Embryonic facial prominence (tissue), 1 donor: Measurements from ENCODE around the gene VGF.

Experiments used
- DNase-seq: peaks from one replicate; pipeline ENCODE4 v3.0.0-alpha.2; 2016; ENCODE audit errors: extremely low spot score

VGF gene

DNA sequence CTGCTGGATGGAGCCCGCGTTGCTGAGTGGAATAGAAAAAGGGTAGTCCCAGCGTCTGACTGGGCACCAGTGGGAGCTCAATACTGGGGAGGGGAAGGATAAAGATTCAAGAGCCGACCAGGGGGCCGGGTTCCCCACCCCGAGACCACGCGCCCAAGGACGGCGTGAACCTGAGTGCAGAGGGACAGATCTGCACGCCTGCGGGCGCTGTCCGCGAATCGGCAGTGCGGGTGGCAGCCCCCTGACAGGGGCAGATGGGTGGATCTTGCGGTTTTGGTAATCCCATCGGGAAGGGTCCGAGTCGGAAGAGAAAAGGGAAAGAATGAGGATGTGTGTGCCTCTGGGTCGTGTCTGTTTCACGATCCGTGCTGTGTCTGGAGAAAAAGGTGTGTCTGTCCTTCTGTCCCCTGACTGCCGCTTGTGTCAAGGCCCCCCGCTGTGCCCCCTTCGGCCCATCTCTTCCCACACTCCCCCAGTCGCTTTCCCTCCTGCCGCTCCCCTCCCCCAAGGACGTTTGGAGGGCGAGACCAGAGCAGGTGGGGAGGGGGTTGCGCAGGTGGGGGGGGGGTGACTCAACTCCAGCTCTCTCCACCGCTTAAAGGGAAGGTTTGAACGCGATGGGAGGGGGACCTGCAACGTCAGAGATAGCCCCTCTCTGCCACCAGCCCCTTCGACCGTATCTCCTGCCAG lies 734 bp upstream of the VGF start:
- no peak for DNase-seq

DNA sequence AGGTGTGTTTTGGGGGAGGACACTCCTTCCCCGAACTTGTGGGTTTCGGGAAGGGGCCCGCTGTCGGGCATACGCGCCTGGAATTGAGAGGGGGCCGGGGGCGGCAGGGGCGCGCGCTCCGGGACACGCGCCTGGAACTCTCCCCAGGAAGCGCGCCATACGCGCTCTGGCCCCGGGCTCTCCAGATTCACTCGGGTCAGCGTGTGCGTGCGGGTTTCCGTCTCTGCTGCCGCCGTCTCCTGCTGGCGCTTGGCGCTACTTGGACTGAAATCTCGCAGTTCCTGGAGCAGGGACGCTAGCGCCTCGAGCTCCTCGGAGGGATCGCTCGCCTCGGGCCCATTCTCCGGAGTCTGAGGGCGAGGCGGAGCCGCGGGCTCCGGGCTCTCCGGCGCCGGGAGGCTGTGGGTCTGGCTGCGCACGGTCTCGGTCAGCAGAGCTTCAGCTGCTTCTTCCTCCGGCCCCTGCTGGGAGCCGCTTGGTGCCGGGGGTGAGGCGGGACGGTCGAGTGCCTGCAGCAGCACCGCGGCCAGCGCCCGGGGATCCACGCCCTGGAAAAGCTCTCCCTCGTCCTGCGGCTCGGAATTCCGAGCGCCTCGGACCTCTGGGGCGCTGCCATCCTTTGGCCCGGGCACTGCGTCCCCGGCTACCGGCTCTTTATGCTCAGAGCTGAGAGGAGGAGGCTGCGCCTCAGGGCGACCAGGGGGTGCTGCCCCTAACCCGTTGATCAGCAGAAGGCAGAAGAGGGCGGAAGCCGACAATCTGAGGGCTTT lies 1.1 kb downstream of the VGF start:
- no peak for DNase-seq

GRCh38 chr7:101163279-101164070 lies 1.9 kb downstream of the VGF start:
- no peak for DNase-seq

GRCh38 chr7:101162551-101163278 lies 2.7 kb downstream of the VGF start:
- DNase-seq = no peak

DNA sequence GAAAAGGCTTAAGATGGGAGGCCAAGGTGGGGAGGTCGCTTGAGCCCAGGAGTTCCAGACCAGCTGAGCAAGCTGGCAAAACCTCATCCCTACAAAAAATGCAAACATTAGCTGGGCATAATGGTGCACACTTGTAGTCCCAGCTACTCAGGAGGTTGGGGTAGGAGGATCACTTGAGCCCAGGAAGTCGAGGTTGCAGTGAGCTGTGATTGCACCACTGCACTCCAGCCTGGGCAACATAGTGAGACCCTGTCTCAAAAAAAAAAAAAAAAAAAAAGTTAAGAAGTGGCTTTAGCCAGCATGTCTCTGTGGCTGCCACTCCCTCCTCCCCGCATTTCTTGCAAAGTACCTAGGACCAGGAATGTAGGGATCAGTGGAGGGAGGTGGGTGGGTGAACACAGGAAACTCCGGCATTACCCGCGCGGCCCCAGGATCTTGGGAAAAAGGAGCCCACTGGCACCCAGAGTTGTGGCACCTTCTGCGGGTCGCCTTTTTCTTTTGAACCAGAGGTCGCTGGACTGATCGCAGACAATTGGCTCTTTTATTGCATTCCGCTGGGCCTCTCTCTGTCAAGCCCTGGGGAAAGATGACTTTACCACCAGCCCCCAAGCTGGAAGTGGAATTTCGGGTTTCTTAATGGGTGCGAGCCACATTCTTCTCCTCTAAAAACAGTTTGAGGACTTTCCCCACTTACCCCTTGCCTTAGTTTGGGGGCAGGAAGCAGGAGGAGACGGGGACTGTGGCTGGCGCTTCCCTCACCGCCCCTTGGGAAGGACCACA lies 3.5 kb downstream of the VGF start:
- DNase-seq = no peak

GRCh38 chr7:101160910-101161309 lies 4.5 kb downstream of the VGF start:
- DNase-seq = no peak

- DNase-seq = no peak
Observed at GRCh38 chr7:101159696-101160674, 5.4 kb downstream of the VGF start.

DNA sequence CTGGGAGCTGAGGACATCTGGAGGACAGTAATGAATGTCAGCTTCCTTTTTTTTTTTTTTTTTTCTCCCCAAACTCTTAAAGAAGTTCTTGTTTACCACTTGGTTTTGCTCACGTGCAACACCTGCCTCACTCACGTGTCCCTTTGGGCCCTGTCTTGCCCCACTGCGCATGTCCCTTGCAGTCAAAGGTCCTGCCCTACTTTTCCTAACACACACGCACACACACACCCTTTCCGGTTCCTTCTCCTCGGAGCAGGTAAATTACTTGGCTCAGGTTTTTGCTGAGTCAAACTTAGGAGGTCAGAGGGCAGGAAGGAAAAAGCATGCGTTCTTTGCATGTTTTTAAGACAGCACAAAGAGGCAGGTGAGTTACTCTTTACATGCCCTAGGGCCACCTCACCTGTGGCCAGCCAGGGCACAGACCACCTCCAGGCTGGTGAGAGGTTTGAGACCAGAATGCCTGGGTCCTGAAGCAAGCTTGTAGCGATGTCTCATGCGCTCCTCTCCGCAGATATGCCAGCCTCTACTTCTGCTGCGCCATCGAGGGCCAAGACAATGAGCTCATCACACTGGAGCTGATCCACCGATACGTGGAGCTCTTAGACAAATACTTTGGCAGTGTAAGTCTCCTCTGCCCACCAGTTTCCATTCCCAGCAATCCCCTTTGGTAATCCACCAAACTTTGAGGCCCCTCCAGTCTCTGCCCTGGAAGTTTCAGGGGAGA lies 8.3 kb downstream of the VGF start:
- no peak for DNase-seq

- DNase-seq = no peak
Observed at GRCh38 chr7:101156277-101156676, 9.1 kb downstream of the VGF start.

- no peak for DNase-seq
Observed at GRCh38 chr7:101155303-101155702, 10.1 kb downstream of the VGF start.

DNA sequence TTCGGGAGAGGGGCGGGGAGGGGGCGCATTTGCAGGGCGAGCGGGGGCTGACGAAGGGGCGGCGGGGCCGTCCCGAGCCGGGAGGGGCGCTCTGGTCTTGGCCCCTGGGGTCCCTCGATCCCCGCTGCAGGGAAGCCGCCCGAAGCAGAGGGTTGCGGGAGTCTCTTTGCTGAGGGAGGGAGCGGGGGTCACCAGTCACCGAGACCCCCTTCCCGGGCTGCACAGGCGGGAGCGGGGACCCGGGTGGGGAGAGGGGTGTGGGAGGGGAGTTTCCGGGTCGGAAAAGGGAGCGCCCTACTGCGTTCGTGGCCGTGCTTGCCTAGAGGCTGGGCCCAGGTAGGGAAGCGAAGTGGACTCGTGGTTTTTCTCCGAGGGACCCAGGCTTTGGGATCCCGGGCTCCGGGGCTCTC lies 10.7 kb downstream of the VGF start:
- no peak for DNase-seq

DNA sequence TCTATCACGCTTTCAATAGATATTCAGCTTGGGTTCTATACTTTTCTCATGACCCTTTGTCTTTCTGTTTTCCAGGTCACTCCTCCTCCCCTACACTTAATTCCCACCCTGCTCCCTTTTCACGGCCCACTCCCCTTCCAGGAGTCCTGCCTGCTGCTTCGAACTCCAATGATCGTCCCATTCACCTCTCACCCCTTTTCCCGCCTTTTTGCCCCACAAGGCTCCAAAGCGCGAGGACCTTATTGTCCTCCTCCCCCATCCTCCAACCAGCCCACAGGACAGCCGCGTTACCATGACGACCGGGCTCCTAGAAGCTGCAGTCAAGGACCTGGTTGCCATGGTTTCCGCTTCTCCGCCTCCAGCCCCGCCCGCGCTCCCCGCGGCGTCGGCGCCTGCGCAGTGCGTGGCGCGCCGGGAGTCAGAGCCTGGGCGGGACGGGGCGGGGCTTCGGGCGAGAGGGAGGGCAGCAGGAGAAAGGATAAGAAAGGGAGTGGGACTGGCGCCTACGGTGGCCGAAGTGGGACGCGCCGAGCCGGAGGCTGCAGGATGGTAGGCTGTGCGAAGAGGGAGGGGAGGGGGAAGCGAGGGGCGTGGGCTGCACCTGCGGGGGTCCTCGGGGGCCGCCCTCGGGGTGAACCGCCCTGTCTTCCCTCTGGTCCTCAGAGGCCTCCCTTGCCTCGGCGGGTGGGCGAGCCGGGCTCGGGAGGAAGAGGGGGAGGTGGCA lies 11.2 kb downstream of the VGF start, which contains the start of gene AP1S1:
AP1S1 (plus strand) TSS at position 508 of the 724 bp plus-strand sequence; CDS start at position 547, 39 bp downstream.
- DNase-seq = peak; percentile 95

DNA sequence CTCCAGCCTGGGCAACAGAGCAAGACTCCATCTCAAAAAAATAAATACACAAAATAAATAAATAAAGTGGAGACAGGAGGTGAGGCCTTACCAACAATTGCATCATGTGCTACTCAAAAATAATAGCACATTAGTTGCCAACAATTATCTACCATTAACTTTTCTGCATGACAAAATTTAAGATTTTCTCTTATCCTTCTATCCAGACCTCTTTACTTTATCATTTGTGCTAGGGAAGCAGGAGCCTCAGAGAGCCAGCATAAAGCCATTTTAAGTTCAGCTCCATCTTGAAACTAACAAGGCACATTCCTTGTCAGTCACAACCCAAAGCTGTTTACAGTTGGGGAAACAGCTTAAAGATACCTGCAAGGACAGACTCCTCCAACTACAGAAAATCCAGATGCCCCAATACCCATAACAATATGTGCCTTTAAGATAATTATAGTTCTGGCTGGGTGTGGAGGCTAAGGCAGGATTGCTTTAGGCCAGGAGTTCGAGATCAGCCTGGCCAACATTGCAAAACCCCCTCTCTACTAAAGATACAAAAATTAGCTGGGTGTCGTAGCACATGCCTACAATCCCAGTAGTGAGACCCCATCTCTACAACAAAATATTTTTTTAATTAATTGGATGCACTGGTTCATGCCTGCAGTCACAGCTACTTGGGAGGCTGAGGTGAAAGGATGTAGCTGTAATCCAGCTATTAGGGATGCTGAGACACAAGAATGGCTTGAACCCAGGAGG lies 13.3 kb downstream of the VGF start:
- no peak for DNase-seq

GRCh38 chr7:101140746-101141382 lies 24.5 kb downstream of the VGF start:
- DNase-seq = no peak

GRCh38 chr7:101140339-101140699 lies 25.1 kb downstream of the VGF start:
- DNase-seq = no peak

DNA sequence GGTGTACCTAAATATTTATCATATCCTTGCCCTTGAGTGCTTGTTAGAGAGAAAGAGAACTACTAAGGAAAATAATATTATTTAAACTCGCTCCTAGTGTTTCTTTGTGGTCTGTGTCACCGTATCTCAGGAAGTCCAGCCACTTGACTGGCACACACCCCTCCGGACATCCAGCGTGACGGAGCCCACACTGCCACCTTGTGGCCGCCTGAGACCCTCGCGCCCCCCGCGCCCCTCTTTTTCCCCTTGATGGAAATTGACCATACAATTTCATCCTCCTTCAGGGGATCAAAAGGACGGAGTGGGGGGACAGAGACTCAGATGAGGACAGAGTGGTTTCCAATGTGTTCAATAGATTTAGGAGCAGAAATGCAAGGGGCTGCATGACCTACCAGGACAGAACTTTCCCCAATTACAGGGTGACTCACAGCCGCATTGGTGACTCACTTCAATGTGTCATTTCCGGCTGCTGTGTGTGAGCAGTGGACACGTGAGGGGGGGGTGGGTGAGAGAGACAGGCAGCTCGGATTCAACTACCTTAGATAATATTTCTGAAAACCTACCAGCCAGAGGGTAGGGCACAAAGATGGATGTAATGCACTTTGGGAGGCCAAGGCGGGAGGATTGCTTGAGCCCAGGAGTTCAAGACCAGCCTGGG lies 27.0 kb downstream of the VGF start:
- DNase-seq = no peak
